Keratinocyte (primary cell): Measurements from ENCODE around the gene GSG1. TPM values are rescaled to one million over a fixed set of nuclear protein-coding genes. Genes with fewer than 3 reads are reported as not detected.

Experiments
- DNase-seq: peaks from one replicate; pipeline ENCODE4 v3.0.0-alpha.2; 2011; ENCODE audit warnings: low read depth, missing footprints, low spot score
- FAIRE-seq: peaks from 2 replicates; lab custom pipeline; 2011; peaks lifted over from hg19 to GRCh38; lab: Jason Lieb, UNC
- H2AFZ ChIP-seq: 2 replicates; pipeline ENCODE4 v1.6.0; 2012; ENCODE audit warnings: low read length, control low read depth, inconsistent platforms; ENCODE audit not compliant: control insufficient read depth
- H3K27ac ChIP-seq: 2 replicates; pipeline ENCODE4 v1.5.1; 2011; ENCODE audit warnings: low read length; ENCODE audit not compliant: control insufficient read depth, insufficient read depth
- H3K27me3 ChIP-seq: 3 replicates; pipeline ENCODE4 v1.6.0; 2011; ENCODE audit warnings: low read length; ENCODE audit not compliant: control insufficient read depth, insufficient read depth; ENCODE audit errors: extremely low read depth
- H3K36me3 ChIP-seq, 2 experiments: 2 replicates in 1 of 2; 3 replicates in 1 of 2; pipeline ENCODE4 v1.5.1; 2011; ENCODE audit warnings: low read length in 2 of 2, mild to moderate bottlenecking in 1 of 2; ENCODE audit not compliant: control insufficient read depth in 2 of 2, insufficient read depth in 2 of 2; ENCODE audit errors: extremely low read depth in 1 of 2
- H3K4me1 ChIP-seq: 3 replicates; pipeline ENCODE4 v1.5.1; 2011; ENCODE audit warnings: low read length; ENCODE audit not compliant: control insufficient read depth, insufficient read depth; ENCODE audit errors: extremely low read depth
- H3K4me2 ChIP-seq: 3 replicates; pipeline ENCODE4 v1.6.0; 2011; ENCODE audit warnings: low read depth, low read length; ENCODE audit not compliant: control insufficient read depth, insufficient read depth; ENCODE audit errors: extremely low read depth
- H3K4me3 ChIP-seq, 3 experiments: fragments of 200-600 bp in 1 of 3; sonication (generic) in 1 of 3; 2 replicates in 2 of 3; 3 replicates in 1 of 3; pipeline ENCODE4 v1.5.1; 2011 to 2016; ENCODE audit warnings: low read length in 3 of 3, mild to moderate bottlenecking in 3 of 3, control low read depth in 2 of 3, inconsistent platforms in 1 of 3, low read depth in 1 of 3, mixed read lengths in 1 of 3, mixed run types in 1 of 3, moderate library complexity in 1 of 3; ENCODE audit not compliant: control insufficient read depth in 2 of 3, insufficient read depth in 2 of 3; ENCODE audit errors: extremely low read depth in 1 of 3
- H3K79me2 ChIP-seq: 2 replicates; pipeline ENCODE4 v1.6.0; 2012; ENCODE audit warnings: low read length; ENCODE audit not compliant: control insufficient read depth, insufficient read depth
- H3K9ac ChIP-seq: 3 replicates; pipeline ENCODE4 v1.6.0; 2011; ENCODE audit warnings: low read length; ENCODE audit not compliant: control insufficient read depth, insufficient read depth; ENCODE audit errors: extremely low read depth
- H3K9me1 ChIP-seq: 3 replicates; pipeline ENCODE4 v1.6.0; 2011; ENCODE audit warnings: low read length; ENCODE audit not compliant: control insufficient read depth, insufficient read depth; ENCODE audit errors: extremely low read depth
- H3K9me3 ChIP-seq: 2 replicates; pipeline ENCODE4 v1.5.1; 2012; ENCODE audit warnings: low read depth, low read length; ENCODE audit not compliant: control insufficient read depth
- H4K20me1 ChIP-seq: 3 replicates; pipeline ENCODE4 v1.6.0; 2011; ENCODE audit warnings: low read length; ENCODE audit not compliant: control insufficient read depth, insufficient read depth; ENCODE audit errors: extremely low read depth
- EZH2 ChIP-seq: IDR thresholded peaks from one replicate; pipeline ENCODE4 v1.6.1; 2012; ENCODE audit warnings: inconsistent platforms, mild to moderate bottlenecking, low read length, moderate library complexity
- dilution Hi-C: fragments of 300-500 bp; cut with MboI; formaldehyde crosslinking; loops from one replicate; pipeline ENCODE4 v1.7.0; 2020; ENCODE audit warnings: low sequenced_read_pairs; ENCODE audit not compliant: extremely low pct_ligation_motif_present
- polyA plus RNA-seq, 5 experiments: library from polyadenylated mRNA; depleted of rRNA in 3 of 5; stranded (reverse) in 3 of 5; stranded (forward) in 1 of 5; unstranded in 1 of 5; fragments of >200 nt; gene quantifications; 1 replicate in 1 of 5; 2 replicates in 3 of 5; 3 replicates in 1 of 5; pipeline versions ENCODE4 v1.2.1 to v1.2.3, GENCODE V29; 2011 to 2012; ENCODE audit warnings: missing spikeins in 2 of 5, low read depth in 1 of 5, low replicate concordance in 1 of 5
- TF ChIP-seq, protein P1 (sequence below), 3 experiments: IDR thresholded peaks in 1 of 3; conservative IDR thresholded peaks in 1 of 3; optimal IDR thresholded peaks in 1 of 3; 2 replicates in 2 of 3; 3 replicates in 1 of 3; pipeline versions ENCODE3 to v1.5.1; 2011; ENCODE audit warnings: low read length in 3 of 3, mild to moderate bottlenecking in 3 of 3, moderate library complexity in 2 of 3, control low read depth in 1 of 3, inconsistent platforms in 1 of 3; ENCODE audit not compliant: insufficient read depth in 2 of 3; ENCODE audit errors: extremely low read depth in 1 of 3

GSG1 gene
- polyA plus RNA-seq, 1 donor (not counting 4 experiments of a cell fraction or from before 2014, with no cell fraction given) = 0.05 TPM

DNA sequence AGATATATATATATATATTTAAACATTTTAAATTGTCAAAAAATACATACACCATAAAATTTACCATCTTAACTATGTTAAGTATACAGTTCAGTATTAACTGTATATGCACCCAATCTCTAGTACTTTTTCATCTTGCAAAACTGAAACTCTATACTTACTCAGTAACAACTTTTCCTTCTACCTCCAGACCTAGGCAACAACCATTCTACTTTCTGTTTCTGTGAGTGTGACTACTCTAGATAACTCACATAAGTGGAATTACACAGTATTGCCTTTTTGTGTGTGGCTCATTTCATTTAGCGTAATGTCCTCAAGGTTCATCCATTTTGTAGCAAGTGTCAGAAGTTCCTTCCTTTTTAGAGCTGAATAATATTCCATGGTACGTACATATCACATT is 51.0 kb downstream of the GSG1 start:
- no peak for TF ChIP-seq EZH2
- TF ChIP-seq, protein P1, sequence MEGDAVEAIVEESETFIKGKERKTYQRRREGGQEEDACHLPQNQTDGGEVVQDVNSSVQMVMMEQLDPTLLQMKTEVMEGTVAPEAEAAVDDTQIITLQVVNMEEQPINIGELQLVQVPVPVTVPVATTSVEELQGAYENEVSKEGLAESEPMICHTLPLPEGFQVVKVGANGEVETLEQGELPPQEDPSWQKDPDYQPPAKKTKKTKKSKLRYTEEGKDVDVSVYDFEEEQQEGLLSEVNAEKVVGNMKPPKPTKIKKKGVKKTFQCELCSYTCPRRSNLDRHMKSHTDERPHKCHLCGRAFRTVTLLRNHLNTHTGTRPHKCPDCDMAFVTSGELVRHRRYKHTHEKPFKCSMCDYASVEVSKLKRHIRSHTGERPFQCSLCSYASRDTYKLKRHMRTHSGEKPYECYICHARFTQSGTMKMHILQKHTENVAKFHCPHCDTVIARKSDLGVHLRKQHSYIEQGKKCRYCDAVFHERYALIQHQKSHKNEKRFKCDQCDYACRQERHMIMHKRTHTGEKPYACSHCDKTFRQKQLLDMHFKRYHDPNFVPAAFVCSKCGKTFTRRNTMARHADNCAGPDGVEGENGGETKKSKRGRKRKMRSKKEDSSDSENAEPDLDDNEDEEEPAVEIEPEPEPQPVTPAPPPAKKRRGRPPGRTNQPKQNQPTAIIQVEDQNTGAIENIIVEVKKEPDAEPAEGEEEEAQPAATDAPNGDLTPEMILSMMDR (optimal IDR thresholded peaks at IDR 0.05 in 1 of 3, IDR thresholded peaks at IDR 0.05 in 1 of 3, conservative IDR thresholded peaks at IDR 0.05 in 1 of 3; ENCODE audit: extremely low read depth in 1 of 3, insufficient read depth in 2 of 3, low read length in 3 of 3) = no peak
- Histone ChIP-seq H3K79me2 (no peaks in the 10 kb centered on the region), H3K36me3 (no peaks in the 10 kb centered on the region), H4K20me1 (no peaks in the 10 kb centered on the region), H3K9ac (no peak overlapping the region), H3K4me3 (no peak overlapping the region), H3K9me1 (no peaks in the 10 kb centered on the region), H2AFZ (no peak overlapping the region), H3K4me1 (no peaks in the 10 kb centered on the region), H3K4me2 (no peak overlapping the region), H3K27ac (no peak overlapping the region), H3K9me3 (no peaks in the 10 kb centered on the region), H3K27me3 (no peaks in the 10 kb centered on the region)
- FAIRE-seq (no peak), DNase-seq (no peak)
- dilution Hi-C loops = no loop called here

DNA sequence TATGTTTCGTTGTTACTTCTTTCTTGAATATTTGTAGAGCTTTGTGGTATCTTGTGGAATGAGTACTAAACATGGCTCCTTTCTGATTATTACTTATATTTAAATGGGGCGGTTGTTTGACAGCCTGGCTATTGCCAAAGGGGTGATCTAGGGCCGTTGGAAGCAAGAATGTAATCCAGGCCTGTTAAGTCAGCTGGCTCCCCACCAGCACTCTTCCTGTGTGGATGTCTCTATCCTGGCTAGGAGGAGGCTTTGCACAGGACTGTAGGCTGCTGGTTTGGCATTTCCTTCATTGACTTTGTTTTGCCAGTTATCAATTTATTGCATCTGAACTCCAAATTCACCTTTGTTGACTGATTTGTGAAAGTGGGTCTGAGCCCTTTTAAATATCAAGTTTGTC is 53.7 kb downstream of the GSG1 start:
- H3K9me3 ChIP-seq = no peaks in the 10 kb centered on the region
- no peaks in the 10 kb centered on the region for H3K27me3 ChIP-seq
- dilution Hi-C loops = no loop called here
- H3K79me2 ChIP-seq = no peaks in the 10 kb centered on the region
- peaks cover 7% of the 10 kb centered on the region for H3K4me1 ChIP-seq
- H3K4me2 ChIP-seq = no peak overlapping the region
- no peaks in the 10 kb centered on the region for H3K36me3 ChIP-seq
- no peak for TF ChIP-seq EZH2
- TF ChIP-seq, protein P1 (optimal IDR thresholded peaks at IDR 0.05 in 1 of 3, IDR thresholded peaks at IDR 0.05 in 1 of 3, conservative IDR thresholded peaks at IDR 0.05 in 1 of 3; ENCODE audit: extremely low read depth in 1 of 3, insufficient read depth in 2 of 3, low read length in 3 of 3) = no peak
- no peak for DNase-seq
- H3K27ac ChIP-seq = no peak overlapping the region
- H3K9ac ChIP-seq = no peak overlapping the region
- H2AFZ ChIP-seq = no peak overlapping the region
- no peaks in the 10 kb centered on the region for H3K9me1 ChIP-seq
- no peak overlapping the region for H3K4me3 ChIP-seq
- no peaks in the 10 kb centered on the region for H4K20me1 ChIP-seq
- no peak for FAIRE-seq
